Loucy (cell line): Measurements from ENCODE around the gene OR5I1.
A peak's percentile ranks its signal among the peaks of the same experiment; 100 is the strongest.

Source experiments
- H2AFZ ChIP-seq: fragments of 200-600 bp; sonication (generic); 2 replicates; pipeline ENCODE4 v1.6.0; 2016; ENCODE audit warnings: antibody characterized with exemption, mild to moderate bottlenecking, low read length, moderate library complexity
- H3F3A ChIP-seq: fragments of 200-600 bp; 2 replicates; pipeline ENCODE4 v1.6.0; 2016; ENCODE audit warnings: antibody characterized with exemption, low read depth, mild to moderate bottlenecking
- H3K27me3 ChIP-seq: fragments of 200-600 bp; sonication (generic); 2 replicates; pipeline ENCODE4 v1.6.1; 2014; ENCODE audit warnings: low read length, mild to moderate bottlenecking; ENCODE audit not compliant: insufficient read depth, poor library complexity, severe bottlenecking
- H3K36me3 ChIP-seq: fragments of 200-600 bp; sonication (generic); 2 replicates; pipeline ENCODE4 v1.6.1; 2016; ENCODE audit warnings: low read length; ENCODE audit not compliant: insufficient read depth
- H3K4me1 ChIP-seq: fragments of 200-600 bp; sonication (generic); 2 replicates; pipeline ENCODE4 v1.5.1; 2014; ENCODE audit warnings: low read length, mild to moderate bottlenecking; ENCODE audit not compliant: insufficient read depth, poor library complexity, severe bottlenecking
- H3K4me2 ChIP-seq: fragments of 200-600 bp; sonication (generic); 2 replicates; pipeline ENCODE4 v1.6.0; 2014; ENCODE audit warnings: antibody characterized with exemption, low read length, low read depth, mild to moderate bottlenecking; ENCODE audit not compliant: poor library complexity, severe bottlenecking
- H3K4me3 ChIP-seq: fragments of 200-600 bp; sonication (generic); 2 replicates; pipeline ENCODE4 v1.5.1; 2014; ENCODE audit warnings: low read length, mild to moderate bottlenecking, mixed read lengths; ENCODE audit not compliant: poor library complexity, severe bottlenecking
- H3K79me2 ChIP-seq: fragments of 200-600 bp; sonication (generic); 2 replicates; pipeline ENCODE4 v1.6.1; 2014; ENCODE audit warnings: low read length; ENCODE audit not compliant: insufficient read depth
- H3K9ac ChIP-seq: fragments of 200-600 bp; sonication (generic); 2 replicates; pipeline ENCODE4 v1.6.0; 2014; ENCODE audit warnings: mild to moderate bottlenecking, low read depth, low read length, moderate library complexity; ENCODE audit not compliant: poor library complexity, severe bottlenecking
- H3K9me2 ChIP-seq: fragments of 200-600 bp; sonication (generic); replicated peaks from 2 replicates; pipeline ENCODE4 v1.6.1; 2016; ENCODE audit warnings: low read depth, low read length, mixed read lengths
- H3K9me3 ChIP-seq: fragments of 200-600 bp; sonication (generic); 2 replicates; pipeline ENCODE4 v1.6.1; 2014; ENCODE audit warnings: mild to moderate bottlenecking, antibody characterized with exemption, low read length, low read depth; ENCODE audit not compliant: insufficient read depth
- H4K20me1 ChIP-seq: fragments of 200-600 bp; sonication (generic); 2 replicates; pipeline ENCODE4 v1.6.0; 2014; ENCODE audit warnings: antibody characterized with exemption, low read length, mild to moderate bottlenecking; ENCODE audit not compliant: insufficient read depth, poor library complexity, severe bottlenecking
- EZH2phosphoT487 ChIP-seq: fragments of 200-600 bp; IDR thresholded peaks from 2 replicates; pipeline ENCODE4 v1.6.1; 2018; ENCODE audit warnings: antibody characterized with exemption, mild to moderate bottlenecking, moderate library complexity, borderline replicate concordance
- TF ChIP-seq, protein P1 (sequence below): fragments of 200-600 bp; sonication (generic); conservative IDR thresholded peaks from 2 replicates; pipeline ENCODE4 v1.5.1; 2014; ENCODE audit warnings: mild to moderate bottlenecking, antibody characterized with exemption, low read length

Gene OR5I1

DNA sequence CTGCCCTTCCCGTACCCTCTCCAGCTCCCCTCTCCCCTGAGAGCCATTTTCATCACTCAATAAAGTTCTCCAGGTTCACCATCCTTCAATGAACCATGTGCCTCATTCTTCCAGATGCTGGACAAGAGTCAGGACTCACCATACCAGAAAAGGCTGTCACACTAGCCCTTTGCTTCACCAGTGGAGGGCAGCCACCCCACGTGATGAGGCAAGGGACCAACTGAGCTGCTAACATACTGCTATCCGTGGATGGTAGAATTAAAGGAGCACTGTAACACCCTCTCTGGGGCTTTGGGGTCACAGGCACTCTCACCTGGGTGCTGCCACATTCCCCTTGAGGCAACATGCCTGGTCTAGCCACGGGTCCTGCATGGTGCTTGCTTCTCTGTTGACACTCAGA is 13.1 kb upstream of the OR5I1 start:
- Histone ChIP-seq H3K27me3 (no peaks in the 10 kb centered on the region), H3K9ac (no peak overlapping the region), H2AFZ (no peak overlapping the region), H4K20me1 (no peaks in the 10 kb centered on the region), H3K9me3 (no peaks in the 10 kb centered on the region), H3K4me1 (no peaks in the 10 kb centered on the region), H3K9me2 (no peaks in the 10 kb centered on the region), H3F3A (no peaks in the 10 kb centered on the region), H3K36me3 (no peaks in the 10 kb centered on the region), H3K4me3 (no peak overlapping the region), H3K4me2 (no peak overlapping the region), H3K79me2 (no peaks in the 10 kb centered on the region)
- TF ChIP-seq, protein P1, sequence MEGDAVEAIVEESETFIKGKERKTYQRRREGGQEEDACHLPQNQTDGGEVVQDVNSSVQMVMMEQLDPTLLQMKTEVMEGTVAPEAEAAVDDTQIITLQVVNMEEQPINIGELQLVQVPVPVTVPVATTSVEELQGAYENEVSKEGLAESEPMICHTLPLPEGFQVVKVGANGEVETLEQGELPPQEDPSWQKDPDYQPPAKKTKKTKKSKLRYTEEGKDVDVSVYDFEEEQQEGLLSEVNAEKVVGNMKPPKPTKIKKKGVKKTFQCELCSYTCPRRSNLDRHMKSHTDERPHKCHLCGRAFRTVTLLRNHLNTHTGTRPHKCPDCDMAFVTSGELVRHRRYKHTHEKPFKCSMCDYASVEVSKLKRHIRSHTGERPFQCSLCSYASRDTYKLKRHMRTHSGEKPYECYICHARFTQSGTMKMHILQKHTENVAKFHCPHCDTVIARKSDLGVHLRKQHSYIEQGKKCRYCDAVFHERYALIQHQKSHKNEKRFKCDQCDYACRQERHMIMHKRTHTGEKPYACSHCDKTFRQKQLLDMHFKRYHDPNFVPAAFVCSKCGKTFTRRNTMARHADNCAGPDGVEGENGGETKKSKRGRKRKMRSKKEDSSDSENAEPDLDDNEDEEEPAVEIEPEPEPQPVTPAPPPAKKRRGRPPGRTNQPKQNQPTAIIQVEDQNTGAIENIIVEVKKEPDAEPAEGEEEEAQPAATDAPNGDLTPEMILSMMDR, result no peak
- no peak for TF ChIP-seq EZH2phosphoT487

DNA sequence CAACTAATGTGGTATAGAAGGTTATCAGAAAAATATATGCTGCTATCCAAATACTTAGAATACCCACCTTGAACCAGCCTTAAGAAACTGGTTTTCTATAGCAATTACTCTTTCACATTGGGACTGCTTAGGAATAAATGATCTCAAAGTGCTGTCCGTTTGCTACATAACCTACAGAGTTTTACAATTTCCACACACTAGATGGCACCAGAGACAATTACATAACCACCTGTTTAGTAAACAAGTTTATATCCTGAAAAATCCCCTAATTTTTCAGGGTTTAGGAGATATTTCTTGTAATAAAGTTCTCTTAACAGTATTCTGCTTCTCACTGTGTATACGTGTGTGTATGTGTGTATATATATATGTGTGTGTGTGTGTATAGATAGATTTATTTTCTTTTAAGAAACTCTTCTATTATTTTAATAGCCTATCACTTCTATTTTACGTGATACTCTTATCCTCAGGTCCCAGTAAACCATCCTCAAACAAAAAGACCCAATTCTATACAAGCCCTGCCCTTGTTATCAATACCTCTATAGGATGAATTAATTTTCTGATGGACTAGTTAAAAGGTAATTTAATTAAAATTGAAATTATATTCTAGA is 6.7 kb upstream of the OR5I1 start:
- Histone ChIP-seq H3F3A (no peaks in the 10 kb centered on the region), H2AFZ (no peak overlapping the region), H3K4me1 (no peaks in the 10 kb centered on the region), H3K36me3 (no peaks in the 10 kb centered on the region), H3K9ac (no peak overlapping the region), H3K4me2 (no peak overlapping the region), H3K27me3 (no peaks in the 10 kb centered on the region), H4K20me1 (no peaks in the 10 kb centered on the region), H3K9me2 (no peaks in the 10 kb centered on the region), H3K79me2 (no peaks in the 10 kb centered on the region), H3K4me3 (no peak overlapping the region), H3K9me3 (no peaks in the 10 kb centered on the region)
- TF ChIP-seq, protein P1, result peak; percentile 75
- no peak for TF ChIP-seq EZH2phosphoT487

DNA sequence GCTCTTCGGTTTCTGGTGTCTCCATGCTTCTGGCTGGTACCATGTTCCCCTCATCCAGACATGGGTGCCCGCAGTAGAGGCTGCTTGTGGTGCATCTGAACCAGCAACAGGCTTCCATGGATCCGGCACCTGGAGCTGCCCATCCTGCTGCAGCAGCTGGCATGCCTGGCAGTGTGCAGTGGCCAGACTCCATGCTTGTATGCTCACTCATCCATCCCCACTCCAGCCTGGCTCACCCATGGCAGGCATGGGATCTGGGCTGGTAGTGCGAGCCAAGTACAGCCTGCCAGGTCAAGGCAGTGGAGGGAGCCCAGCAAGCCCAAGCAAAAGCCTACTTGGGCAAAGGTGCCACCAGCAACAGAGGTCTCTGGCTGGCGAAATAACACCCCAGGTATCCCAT is 15.7 kb downstream of the OR5I1 start:
- H3K9me2 ChIP-seq, result 0 out of 2 replicates have a peak, but pooled peaks cover 3% of the 10 kb centered on the region
- H3K36me3 ChIP-seq, result no peaks in the 10 kb centered on the region
- no peaks in the 10 kb centered on the region for H3K79me2 ChIP-seq
- H3K9ac ChIP-seq, result no peak overlapping the region
- H3K9me3 ChIP-seq, result no peaks in the 10 kb centered on the region
- H3F3A ChIP-seq, result no peaks in the 10 kb centered on the region
- no peak overlapping the region for H3K4me2 ChIP-seq
- H3K4me1 ChIP-seq, result no peaks in the 10 kb centered on the region
- H2AFZ ChIP-seq, result no peak overlapping the region
- TF ChIP-seq, protein P1, result no peak
- H4K20me1 ChIP-seq, result no peaks in the 10 kb centered on the region
- no peak overlapping the region for H3K4me3 ChIP-seq
- H3K27me3 ChIP-seq, result no peaks in the 10 kb centered on the region
